ENCODE data around the gene RBBP5.

GRCh38 chr1:205142102-205142469 is 20.3 kb upstream of the RBBP5 start:
- no peak for TF ChIP-seq SP1 (IDR thresholded peaks at IDR 0.05; ENCODE audit: low read depth)
- TF ChIP-seq CTCF (IDR thresholded peaks at IDR 0.05 in 2 of 3, conservative IDR thresholded peaks at IDR 0.05 in 1 of 3; ENCODE audit: borderline replicate concordance in 1 of 3, insufficient read depth in 1 of 3, low read depth in 2 of 3, low read length in 2 of 3), result no peak
- no peak for TF ChIP-seq JUND (IDR thresholded peaks at IDR 0.05)
- no peak for TF ChIP-seq RAD21 (IDR thresholded peaks at IDR 0.05; ENCODE audit: low read depth)
- TF ChIP-seq SIN3A (IDR thresholded peaks at IDR 0.05; ENCODE audit: low read depth), result no peak
- no peak for TF ChIP-seq EZH2 (IDR thresholded peaks at IDR 0.05)
- TF ChIP-seq REST (IDR thresholded peaks at IDR 0.05; ENCODE audit: low read depth), result no peak
- TF ChIP-seq POLR2AphosphoS5 (IDR thresholded peaks at IDR 0.05; ENCODE audit: low read depth, low read length), result no peak
- no peak for TF ChIP-seq YY1 (IDR thresholded peaks at IDR 0.05; ENCODE audit: extremely low read depth, insufficient replicate concordance, low read depth, low read length)

All from HCT116 (cell line).